WERI-Rb-1 (cell line): ENCODE data around the gene GPHA2.

Experiments used
- DNase-seq: peaks from one replicate; pipeline ENCODE4 v3.0.0-alpha.2; 2020
- H3K27ac ChIP-seq: fragments of 250-450 bp; sonication (Bioruptor Pico); 2 replicates; pipeline ENCODE4 v1.5.1; 2020; ENCODE audit warnings: mild to moderate bottlenecking, moderate library complexity
- H3K27me3 ChIP-seq: fragments of 250-450 bp; sonication (Bioruptor Pico); 2 replicates; pipeline ENCODE4 v1.5.1; 2021; ENCODE audit warnings: mild to moderate bottlenecking, low read depth, moderate library complexity; ENCODE audit not compliant: insufficient read depth, severe bottlenecking
- H3K36me3 ChIP-seq: fragments of 250-450 bp; sonication (Bioruptor Pico); 2 replicates; pipeline ENCODE4 v1.5.1; 2020; ENCODE audit warnings: mild to moderate bottlenecking, moderate library complexity
- H3K4me3 ChIP-seq: 2 replicates; pipeline ENCODE4 v1.5.1; 2011; ENCODE audit warnings: low read depth, mild to moderate bottlenecking, control low read depth, low read length
- H3K9me3 ChIP-seq: fragments of 250-450 bp; sonication (Bioruptor Pico); 2 replicates; pipeline ENCODE4 v1.5.1; 2021; ENCODE audit warnings: mild to moderate bottlenecking, moderate library complexity; ENCODE audit not compliant: severe bottlenecking
- CTCF ChIP-seq: IDR thresholded peaks from 2 replicates; pipeline ENCODE4 v1.5.1; 2011; ENCODE audit warnings: low read depth, mild to moderate bottlenecking, control low read depth, inconsistent platforms, low read length

The GPHA2 gene

GRCh38 chr11:64909653-64910343, 25.9 kb downstream of the GPHA2 start:
- Histone ChIP-seq H3K36me3 (peaks cover 66% of the 10 kb centered on the region), H3K4me3 (no peak overlapping the region), H3K27ac (no peak overlapping the region), H3K27me3 (no peaks in the 10 kb centered on the region), H3K9me3 (no peaks in the 10 kb centered on the region)
- TF ChIP-seq CTCF, result no peak
- DNase-seq, result no peak

- no peak for DNase-seq
- Histone ChIP-seq H3K27ac (no peak overlapping the region), H3K27me3 (no peaks in the 10 kb centered on the region), H3K9me3 (no peaks in the 10 kb centered on the region), H3K4me3 (no peak overlapping the region), H3K36me3 (peaks cover 67% of the 10 kb centered on the region)
- no peak for TF ChIP-seq CTCF
Measured at GRCh38 chr11:64908766-64909165, 26.9 kb downstream of the GPHA2 start.

- no peaks in the 10 kb centered on the region for H3K27me3 ChIP-seq
- no peak overlapping the region for H3K27ac ChIP-seq
- no peak overlapping the region for H3K4me3 ChIP-seq
- H3K9me3 ChIP-seq, result no peaks in the 10 kb centered on the region
- no peak for DNase-seq
- TF ChIP-seq CTCF, result no peak
- H3K36me3 ChIP-seq, result peaks cover 46% of the 10 kb centered on the region
Measured at GRCh38 chr11:64906314-64906635, 29.4 kb downstream of the GPHA2 start.

- Histone ChIP-seq H3K9me3 (no peaks in the 10 kb centered on the region), H3K27me3 (no peaks in the 10 kb centered on the region), H3K4me3 (no peak overlapping the region), H3K36me3 (peaks cover 40% of the 10 kb centered on the region), H3K27ac (no peak overlapping the region)
- no peak for TF ChIP-seq CTCF
- DNase-seq, result no peak
Measured at GRCh38 chr11:64905516-64906313, 30.0 kb downstream of the GPHA2 start.

GRCh38 chr11:64903291-64903833, 32.3 kb downstream of the GPHA2 start:
- Histone ChIP-seq H3K36me3 (peaks cover 26% of the 10 kb centered on the region), H3K4me3 (no peak overlapping the region), H3K27me3 (no peaks in the 10 kb centered on the region), H3K27ac (no peak overlapping the region), H3K9me3 (no peaks in the 10 kb centered on the region)
- DNase-seq, result no peak
- no peak for TF ChIP-seq CTCF
